ENCODE results near the gene IFIT1B.

The IFIT1B gene

DNA sequence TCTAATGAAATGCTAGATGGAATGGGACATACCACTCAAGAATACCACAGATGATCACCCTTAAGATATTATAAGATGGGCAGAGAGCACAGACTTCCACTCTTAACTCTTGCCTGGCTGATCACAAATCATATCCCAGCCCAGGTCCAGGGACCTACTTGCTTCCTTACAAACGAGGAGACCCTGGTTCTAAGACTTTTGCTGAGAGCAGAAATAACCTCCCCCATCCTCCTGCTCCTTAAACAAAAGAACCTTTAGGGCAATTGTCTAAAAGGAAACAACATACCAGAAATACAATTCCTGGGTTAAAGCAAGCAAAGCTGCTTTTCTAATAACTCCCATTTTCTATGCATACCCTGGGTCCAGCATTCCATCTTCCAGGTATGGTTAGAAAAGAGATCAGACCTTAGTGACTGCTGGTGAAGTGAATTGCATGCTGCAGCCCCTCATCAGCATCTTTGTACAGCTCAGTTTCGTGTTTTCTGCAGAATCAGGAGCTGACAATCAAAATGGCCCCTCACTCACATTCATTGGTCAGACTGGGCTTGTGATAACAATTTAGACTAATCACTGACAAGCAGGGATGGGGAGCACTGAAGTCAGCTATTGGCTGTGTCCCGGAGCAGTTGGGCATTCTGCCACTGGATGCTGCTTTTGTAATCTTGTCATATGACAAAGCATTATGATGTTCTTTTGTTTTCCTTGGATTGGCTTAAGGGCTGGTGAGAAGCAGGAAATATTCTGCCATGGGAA lies 35.5 kb upstream of the IFIT1B start:
- Histone ChIP-seq H2AFZ (ENCODE audit: low read depth, low read length) (no peak overlapping the region), H3K36me3 (ENCODE audit: control insufficient read depth in 1 of 2, insufficient read depth in 2 of 2, low read depth in 1 of 2, low read length in 2 of 2) (peaks cover 2 to 47% of the 10 kb centered on the region in 2 experiments), H2BK120ac (ENCODE audit: low read depth, low read length) (no peak overlapping the region), H2BK5ac (ENCODE audit: low read depth, low read length, poor library complexity, severe bottlenecking) (no peak overlapping the region), H2BK15ac (ENCODE audit: low read depth, poor library complexity, severe bottlenecking) (no peak overlapping the region), H4K91ac (ENCODE audit: low read length) (no peak overlapping the region), H3K4me2 (ENCODE audit: low read length, poor library complexity, severe bottlenecking) (no peak overlapping the region), H3K4ac (ENCODE audit: low read depth in 1 of 2, low read length in 2 of 2) (no peak overlapping the region), H3K4me3 (ENCODE audit: insufficient read depth in 1 of 2, low read depth in 1 of 2, low read length in 2 of 2) (peak overlapping the region in 1 of 2 experiments; percentile 30), H2BK12ac (ENCODE audit: low read length in 2 of 2) (no peak overlapping the region), H3K23ac (ENCODE audit: low read length in 2 of 2) (no peak overlapping the region), H2AK5ac (ENCODE audit: low read length, severe bottlenecking) (peak overlapping the region; percentile 38), H3K27me3 (ENCODE audit: control insufficient read depth in 1 of 2, insufficient read depth in 1 of 2, low read length in 2 of 2) (no peaks in the 10 kb centered on the region), H3K18ac (ENCODE audit: low read depth in 1 of 2, low read length in 2 of 2) (peak overlapping the region in 1 of 2 experiments; percentile 2), H3K9ac (ENCODE audit: low read length) (peak overlapping the region; percentile 31), H3K79me1 (replicated peaks; ENCODE audit: low read length, poor library complexity, severe bottlenecking) (peaks cover 11% of the 10 kb centered on the region), H3K27ac (ENCODE audit: low read length, poor library complexity, severe bottlenecking) (no peak overlapping the region), H3K4me1 (ENCODE audit: control insufficient read depth, insufficient read depth, low read depth, low read length) (peaks cover 5% of the 10 kb centered on the region), H4K8ac (ENCODE audit: low read length) (no peak overlapping the region), H3K14ac (ENCODE audit: low read length in 2 of 2) (no peak overlapping the region), H3K9me3 (ENCODE audit: control insufficient read depth, low read length) (no peaks in the 10 kb centered on the region)
- DNase-seq: no peak
- 87% methylated on average over 3 of the region's 3 CpGs for WGBS

DNA sequence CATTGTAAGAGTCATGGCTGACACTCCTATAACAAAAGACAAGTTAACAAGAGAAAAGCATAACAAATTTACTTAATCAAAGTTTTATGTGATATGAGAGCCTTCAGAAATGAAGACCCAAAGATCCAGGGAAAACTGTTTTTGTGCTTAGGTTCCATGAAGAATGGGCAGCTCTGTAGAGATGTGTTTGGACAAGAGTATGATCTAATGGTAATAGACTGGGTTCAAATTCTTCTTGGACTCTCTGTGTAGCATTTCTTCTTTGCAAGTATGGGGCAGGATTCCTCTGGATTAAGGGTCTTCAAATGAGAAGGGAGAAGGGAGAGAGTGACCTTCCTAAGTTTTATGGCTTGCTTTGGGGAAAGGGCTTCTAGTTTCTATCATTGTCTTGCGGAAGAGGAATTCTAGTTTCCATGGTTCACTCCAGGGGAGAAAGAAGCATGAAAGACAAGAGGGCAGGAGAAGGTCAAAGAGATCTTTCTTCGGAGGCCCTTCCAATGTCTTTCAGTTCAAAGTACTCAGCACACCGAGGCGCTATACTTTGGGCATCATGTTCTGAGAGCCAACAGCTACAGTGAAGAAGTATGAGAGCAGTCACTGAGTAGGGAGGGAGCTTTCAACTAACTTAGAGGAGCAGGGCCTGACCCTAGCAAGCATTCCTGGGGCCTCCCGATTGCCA lies 34.6 kb upstream of the IFIT1B start:
- Histone ChIP-seq H3K4me3 (ENCODE audit: insufficient read depth in 1 of 2, low read depth in 1 of 2, low read length in 2 of 2) (no peak overlapping the region), H3K9ac (ENCODE audit: low read length) (peak overlapping the region; percentile 31), H3K4me1 (ENCODE audit: control insufficient read depth, insufficient read depth, low read depth, low read length) (peaks cover 6% of the 10 kb centered on the region), H3K14ac (ENCODE audit: low read length in 2 of 2) (no peak overlapping the region), H4K8ac (ENCODE audit: low read length) (no peak overlapping the region), H3K36me3 (ENCODE audit: control insufficient read depth in 1 of 2, insufficient read depth in 2 of 2, low read depth in 1 of 2, low read length in 2 of 2) (peaks cover 2 to 38% of the 10 kb centered on the region in 2 experiments), H2BK120ac (ENCODE audit: low read depth, low read length) (no peak overlapping the region), H3K27me3 (ENCODE audit: control insufficient read depth in 1 of 2, insufficient read depth in 1 of 2, low read length in 2 of 2) (no peaks in the 10 kb centered on the region), H3K23ac (ENCODE audit: low read length in 2 of 2) (no peak overlapping the region), H2AK5ac (ENCODE audit: low read length, severe bottlenecking) (peak overlapping the region; percentile 77), H4K91ac (ENCODE audit: low read length) (no peak overlapping the region), H3K18ac (ENCODE audit: low read depth in 1 of 2, low read length in 2 of 2) (no peak overlapping the region), H2AFZ (ENCODE audit: low read depth, low read length) (no peak overlapping the region), H2BK12ac (ENCODE audit: low read length in 2 of 2) (no peak overlapping the region), H2BK15ac (ENCODE audit: low read depth, poor library complexity, severe bottlenecking) (no peak overlapping the region), H3K9me3 (ENCODE audit: control insufficient read depth, low read length) (no peaks in the 10 kb centered on the region), H3K79me1 (replicated peaks; ENCODE audit: low read length, poor library complexity, severe bottlenecking) (peaks cover 9% of the 10 kb centered on the region), H3K27ac (ENCODE audit: low read length, poor library complexity, severe bottlenecking) (no peak overlapping the region), H2BK5ac (ENCODE audit: low read depth, low read length, poor library complexity, severe bottlenecking) (no peak overlapping the region), H3K4me2 (ENCODE audit: low read length, poor library complexity, severe bottlenecking) (no peak overlapping the region), H3K4ac (ENCODE audit: low read depth in 1 of 2, low read length in 2 of 2) (no peak overlapping the region)
- DNase-seq: no peak
- WGBS: 86% methylated on average over 5 of the region's 5 CpGs

DNA sequence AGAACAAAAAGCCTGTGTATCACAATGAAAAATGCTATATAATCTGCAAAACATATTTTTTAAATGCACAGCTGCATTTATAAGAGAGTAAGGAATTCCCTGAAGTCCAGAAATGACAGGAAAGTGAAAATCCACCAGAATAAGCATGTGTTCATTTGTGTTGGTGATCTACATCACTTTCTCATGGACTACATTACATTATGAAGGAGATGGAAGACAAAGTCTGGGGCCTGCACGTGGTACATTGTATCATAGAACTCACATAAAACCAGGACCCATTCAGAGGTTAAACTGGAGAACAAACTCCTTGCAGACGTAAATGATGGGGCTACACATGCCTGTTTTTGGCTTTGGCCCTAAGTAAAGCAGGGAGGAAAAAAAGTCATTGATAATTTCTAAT lies 33.7 kb upstream of the IFIT1B start:
- no peak overlapping the region for H3K9ac ChIP-seq (ENCODE audit: low read length)
- H2BK12ac ChIP-seq (ENCODE audit: low read length in 2 of 2): no peak overlapping the region
- H2AFZ ChIP-seq (ENCODE audit: low read depth, low read length): no peak overlapping the region
- H3K27me3 ChIP-seq (ENCODE audit: control insufficient read depth in 1 of 2, insufficient read depth in 1 of 2, low read length in 2 of 2): no peaks in the 10 kb centered on the region
- H3K4me1 ChIP-seq (ENCODE audit: control insufficient read depth, insufficient read depth, low read depth, low read length): peaks cover 6% of the 10 kb centered on the region
- H2BK5ac ChIP-seq (ENCODE audit: low read depth, low read length, poor library complexity, severe bottlenecking): no peak overlapping the region
- H3K79me1 ChIP-seq (replicated peaks; ENCODE audit: low read length, poor library complexity, severe bottlenecking): peaks cover 6% of the 10 kb centered on the region
- no peak overlapping the region for H2BK120ac ChIP-seq (ENCODE audit: low read depth, low read length)
- no peak overlapping the region for H3K4me3 ChIP-seq (ENCODE audit: insufficient read depth in 1 of 2, low read depth in 1 of 2, low read length in 2 of 2)
- 88% methylated on average over 2 of the region's 2 CpGs for WGBS
- no peak overlapping the region for H3K4ac ChIP-seq (ENCODE audit: low read depth in 1 of 2, low read length in 2 of 2)
- H4K91ac ChIP-seq (ENCODE audit: low read length): no peak overlapping the region
- no peak overlapping the region for H3K18ac ChIP-seq (ENCODE audit: low read depth in 1 of 2, low read length in 2 of 2)
- no peak overlapping the region for H3K27ac ChIP-seq (ENCODE audit: low read length, poor library complexity, severe bottlenecking)
- no peak overlapping the region for H3K14ac ChIP-seq (ENCODE audit: low read length in 2 of 2)
- peaks cover 2 to 29% of the 10 kb centered on the region in 2 experiments for H3K36me3 ChIP-seq (ENCODE audit: control insufficient read depth in 1 of 2, insufficient read depth in 2 of 2, low read depth in 1 of 2, low read length in 2 of 2)
- no peak overlapping the region for H3K23ac ChIP-seq (ENCODE audit: low read length in 2 of 2)
- H4K8ac ChIP-seq (ENCODE audit: low read length): no peak overlapping the region
- H3K9me3 ChIP-seq (ENCODE audit: control insufficient read depth, low read length): no peaks in the 10 kb centered on the region
- H2AK5ac ChIP-seq (ENCODE audit: low read length, severe bottlenecking): no peak overlapping the region
- no peak for DNase-seq
- no peak overlapping the region for H2BK15ac ChIP-seq (ENCODE audit: low read depth, poor library complexity, severe bottlenecking)
- no peak overlapping the region for H3K4me2 ChIP-seq (ENCODE audit: low read length, poor library complexity, severe bottlenecking)

DNA sequence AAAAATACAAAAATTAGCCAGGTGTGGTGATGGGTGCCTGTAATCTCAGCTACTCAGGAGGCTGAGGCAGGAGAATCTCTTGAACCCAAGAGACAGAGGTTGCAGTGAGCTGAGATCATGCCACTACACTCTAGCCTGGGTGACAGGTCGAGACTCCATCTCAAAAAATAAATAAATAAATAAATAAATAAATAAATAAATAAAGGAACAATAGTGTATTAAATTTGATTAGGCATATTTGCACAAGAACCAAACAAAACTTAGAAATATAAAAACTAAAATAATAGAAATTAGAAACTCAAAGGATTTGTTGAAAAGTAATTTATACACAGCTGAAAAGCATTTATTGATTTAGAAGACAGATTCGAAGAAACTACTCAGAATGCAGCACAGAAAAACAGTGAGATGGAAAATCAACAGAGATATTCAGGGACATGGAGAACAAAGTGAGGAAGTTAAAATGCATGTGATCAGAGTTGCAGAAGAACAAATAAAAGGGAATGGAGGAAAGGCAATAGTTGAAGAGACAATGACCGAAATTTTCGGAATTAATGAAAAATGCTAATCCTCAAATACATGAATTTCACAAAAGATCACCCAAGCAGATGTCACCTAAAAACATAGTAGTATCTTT lies 32.4 kb upstream of the IFIT1B start:
- Histone ChIP-seq H3K4ac (ENCODE audit: low read depth in 1 of 2, low read length in 2 of 2) (no peak overlapping the region), H2BK120ac (ENCODE audit: low read depth, low read length) (no peak overlapping the region), H3K27me3 (ENCODE audit: control insufficient read depth in 1 of 2, insufficient read depth in 1 of 2, low read length in 2 of 2) (no peaks in the 10 kb centered on the region), H2BK5ac (ENCODE audit: low read depth, low read length, poor library complexity, severe bottlenecking) (no peak overlapping the region), H2AFZ (ENCODE audit: low read depth, low read length) (no peak overlapping the region), H3K4me2 (ENCODE audit: low read length, poor library complexity, severe bottlenecking) (no peak overlapping the region), H4K8ac (ENCODE audit: low read length) (no peak overlapping the region), H3K36me3 (ENCODE audit: control insufficient read depth in 1 of 2, insufficient read depth in 2 of 2, low read depth in 1 of 2, low read length in 2 of 2) (peaks cover 2 to 18% of the 10 kb centered on the region in 2 experiments), H3K4me1 (ENCODE audit: control insufficient read depth, insufficient read depth, low read depth, low read length) (peaks cover 10% of the 10 kb centered on the region), H3K27ac (ENCODE audit: low read length, poor library complexity, severe bottlenecking) (no peak overlapping the region), H3K4me3 (ENCODE audit: insufficient read depth in 1 of 2, low read depth in 1 of 2, low read length in 2 of 2) (no peak overlapping the region), H3K18ac (ENCODE audit: low read depth in 1 of 2, low read length in 2 of 2) (no peak overlapping the region), H2BK15ac (ENCODE audit: low read depth, poor library complexity, severe bottlenecking) (no peak overlapping the region), H3K14ac (ENCODE audit: low read length in 2 of 2) (no peak overlapping the region), H3K9ac (ENCODE audit: low read length) (no peak overlapping the region), H3K79me1 (replicated peaks; ENCODE audit: low read length, poor library complexity, severe bottlenecking) (peaks cover 3% of the 10 kb centered on the region), H3K23ac (ENCODE audit: low read length in 2 of 2) (no peak overlapping the region), H2BK12ac (ENCODE audit: low read length in 2 of 2) (no peak overlapping the region), H4K91ac (ENCODE audit: low read length) (no peak overlapping the region), H3K9me3 (ENCODE audit: control insufficient read depth, low read length) (no peaks in the 10 kb centered on the region), H2AK5ac (ENCODE audit: low read length, severe bottlenecking) (no peak overlapping the region)
- WGBS: 100% methylated on average over 1 of the region's 4 CpGs
- DNase-seq: no peak

Data from mesenchymal stem cell (in vitro differentiated cells and primary cell).